ENCODE data around the gene GHR.

GHR gene

DNA sequence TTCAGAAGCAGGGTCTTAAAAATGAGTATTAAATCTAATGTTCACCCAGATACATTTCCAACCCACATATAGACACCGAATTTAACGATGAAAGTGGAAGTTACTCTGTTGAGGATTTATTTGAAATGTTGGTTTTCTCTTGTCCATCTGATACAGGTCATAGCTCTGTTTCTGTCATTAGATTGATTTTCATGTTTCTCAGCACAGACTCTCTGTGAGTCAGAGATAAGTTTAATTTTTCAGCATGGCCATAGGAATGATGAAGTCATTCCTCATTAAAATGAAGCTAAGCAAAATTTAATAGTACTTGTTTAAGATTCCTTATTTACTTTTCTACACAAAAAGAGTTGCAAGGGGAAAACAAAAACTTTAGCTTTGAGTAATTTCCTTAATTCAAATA, 38.8 kb downstream of the GHR start:
- no peak overlapping the region for H3K27ac ChIP-seq (ENCODE audit: low read depth, low read length)
- H3K4me3 ChIP-seq (ENCODE audit: low read length): no peak overlapping the region
- H3K9me3 ChIP-seq (ENCODE audit: insufficient read depth, low read depth, low read length): no peaks in the 10 kb centered on the region
- no peaks in the 10 kb centered on the region for H3K4me1 ChIP-seq (ENCODE audit: insufficient read depth, low read length)
- no peaks in the 10 kb centered on the region for H3K27me3 ChIP-seq (ENCODE audit: insufficient read depth, low read length)
- no peak overlapping the region for H3K9ac ChIP-seq (ENCODE audit: low read depth, low read length)
- WGBS: 88% methylated on average over 1 of the region's 2 CpGs
- H3K36me3 ChIP-seq (ENCODE audit: insufficient read depth, low read length): no peaks in the 10 kb centered on the region

DNA sequence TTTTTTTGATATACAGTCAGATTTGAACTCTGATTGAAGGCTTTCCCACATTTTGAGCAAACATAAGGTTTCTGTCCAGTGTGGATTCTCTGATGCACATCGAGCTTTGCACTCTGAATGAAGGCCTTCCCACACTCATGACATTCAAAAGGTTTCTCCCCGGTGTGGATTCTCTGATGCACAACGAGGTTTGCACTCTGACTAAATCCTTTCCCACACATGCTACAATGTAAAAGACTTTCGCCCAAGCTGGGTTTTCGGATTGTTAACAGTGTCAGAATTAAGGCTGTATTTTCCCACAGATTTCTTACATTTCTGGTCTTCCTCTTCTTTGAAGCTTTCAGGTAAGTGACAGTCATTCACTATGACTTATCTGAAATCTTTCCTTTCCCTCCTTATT, 44.3 kb downstream of the GHR start:
- no peaks in the 10 kb centered on the region for H3K36me3 ChIP-seq (ENCODE audit: insufficient read depth, low read length)
- H3K27me3 ChIP-seq (ENCODE audit: insufficient read depth, low read length): no peaks in the 10 kb centered on the region
- WGBS: 95% methylated on average over 5 of the region's 5 CpGs
- H3K27ac ChIP-seq (ENCODE audit: low read depth, low read length): no peak overlapping the region
- H3K9me3 ChIP-seq (ENCODE audit: insufficient read depth, low read depth, low read length): no peaks in the 10 kb centered on the region
- no peak overlapping the region for H3K9ac ChIP-seq (ENCODE audit: low read depth, low read length)
- H3K4me1 ChIP-seq (ENCODE audit: insufficient read depth, low read length): no peaks in the 10 kb centered on the region
- no peak overlapping the region for H3K4me3 ChIP-seq (ENCODE audit: low read length)

- H3K36me3 ChIP-seq (ENCODE audit: insufficient read depth, low read length): no peaks in the 10 kb centered on the region
- H3K9ac ChIP-seq (ENCODE audit: low read depth, low read length): no peak overlapping the region
- H3K27ac ChIP-seq (ENCODE audit: low read depth, low read length): no peak overlapping the region
- no peaks in the 10 kb centered on the region for H3K4me1 ChIP-seq (ENCODE audit: insufficient read depth, low read length)
- H3K9me3 ChIP-seq (ENCODE audit: insufficient read depth, low read depth, low read length): no peaks in the 10 kb centered on the region
- WGBS: 91% methylated on average over 8 of the region's 8 CpGs
- no peaks in the 10 kb centered on the region for H3K27me3 ChIP-seq (ENCODE audit: insufficient read depth, low read length)
- H3K4me3 ChIP-seq (ENCODE audit: low read length): no peak overlapping the region
These were observed 44.8 kb downstream of the GHR start for GRCh38 chr5:42467981-42468524.

- 95% methylated on average over 4 of the region's 5 CpGs for WGBS
- no peak overlapping the region for H3K4me3 ChIP-seq (ENCODE audit: low read length)
- peaks cover 15% of the 10 kb centered on the region for H3K9me3 ChIP-seq (ENCODE audit: insufficient read depth, low read depth, low read length)
- H3K27ac ChIP-seq (ENCODE audit: low read depth, low read length): no peak overlapping the region
- no peak overlapping the region for H3K9ac ChIP-seq (ENCODE audit: low read depth, low read length)
- no peaks in the 10 kb centered on the region for H3K27me3 ChIP-seq (ENCODE audit: insufficient read depth, low read length)
- H3K36me3 ChIP-seq (ENCODE audit: insufficient read depth, low read length): no peaks in the 10 kb centered on the region
- no peaks in the 10 kb centered on the region for H3K4me1 ChIP-seq (ENCODE audit: insufficient read depth, low read length)
These were observed 60.4 kb downstream of the GHR start for GRCh38 chr5:42483472-42484154.

DNA sequence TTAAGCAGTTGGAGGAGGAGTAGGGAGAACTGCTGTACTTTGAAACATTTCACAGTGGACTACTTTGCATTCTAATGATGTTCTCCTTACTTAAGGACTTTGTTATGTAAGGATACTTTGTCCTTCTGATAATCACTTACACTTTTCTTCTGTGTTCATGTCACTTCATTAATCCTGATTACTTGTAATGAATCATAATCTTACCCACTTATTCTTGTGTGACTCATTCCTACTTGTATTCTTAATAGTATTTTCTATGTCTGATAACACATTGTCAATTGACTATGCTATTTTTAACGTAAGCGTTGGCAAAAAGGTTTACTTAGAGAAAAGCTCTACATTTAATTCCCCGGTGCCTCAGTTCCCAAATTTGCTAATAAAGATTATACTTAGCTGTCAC, 63.8 kb downstream of the GHR start:
- Histone ChIP-seq H3K4me1 (ENCODE audit: insufficient read depth, low read length) (no peaks in the 10 kb centered on the region), H3K4me3 (ENCODE audit: low read length) (no peak overlapping the region), H3K9me3 (ENCODE audit: insufficient read depth, low read depth, low read length) (peaks cover 15% of the 10 kb centered on the region), H3K27ac (ENCODE audit: low read depth, low read length) (no peak overlapping the region), H3K9ac (ENCODE audit: low read depth, low read length) (no peak overlapping the region), H3K27me3 (ENCODE audit: insufficient read depth, low read length) (no peaks in the 10 kb centered on the region), H3K36me3 (ENCODE audit: insufficient read depth, low read length) (no peaks in the 10 kb centered on the region)
- 100% methylated on average over 3 of the region's 3 CpGs for WGBS

GRCh38 chr5:42487821-42488220, 64.6 kb downstream of the GHR start:
- H3K9me3 ChIP-seq (ENCODE audit: insufficient read depth, low read depth, low read length): peaks cover 12% of the 10 kb centered on the region
- H3K36me3 ChIP-seq (ENCODE audit: insufficient read depth, low read length): no peaks in the 10 kb centered on the region
- H3K27me3 ChIP-seq (ENCODE audit: insufficient read depth, low read length): no peaks in the 10 kb centered on the region
- H3K9ac ChIP-seq (ENCODE audit: low read depth, low read length): no peak overlapping the region
- H3K4me3 ChIP-seq (ENCODE audit: low read length): no peak overlapping the region
- H3K4me1 ChIP-seq (ENCODE audit: insufficient read depth, low read length): no peaks in the 10 kb centered on the region
- no peak overlapping the region for H3K27ac ChIP-seq (ENCODE audit: low read depth, low read length)

DNA sequence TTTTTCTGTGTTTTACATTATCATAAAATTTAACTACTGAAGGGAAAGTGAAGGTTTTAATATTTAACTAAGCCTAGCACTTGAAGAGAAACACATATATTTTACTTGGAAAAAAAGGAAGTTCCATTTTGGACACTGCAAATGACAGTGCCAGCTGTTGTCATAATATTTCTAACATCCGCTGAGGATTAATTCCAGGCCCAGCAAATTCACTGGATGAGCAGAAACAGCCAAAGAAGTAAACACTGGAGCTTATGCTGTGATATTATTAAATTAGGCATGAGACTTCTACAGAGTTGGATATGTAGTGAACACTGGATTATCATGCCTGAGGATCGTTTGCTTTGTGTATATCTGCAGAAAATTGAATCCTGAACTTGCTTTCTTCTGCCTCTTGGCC, 67.6 kb downstream of the GHR start:
- 93% methylated on average over 2 of the region's 2 CpGs for WGBS
- H3K9ac ChIP-seq (ENCODE audit: low read depth, low read length): no peak overlapping the region
- no peak overlapping the region for H3K4me3 ChIP-seq (ENCODE audit: low read length)
- no peak overlapping the region for H3K27ac ChIP-seq (ENCODE audit: low read depth, low read length)
- no peaks in the 10 kb centered on the region for H3K27me3 ChIP-seq (ENCODE audit: insufficient read depth, low read length)
- H3K9me3 ChIP-seq (ENCODE audit: insufficient read depth, low read depth, low read length): no peaks in the 10 kb centered on the region
- H3K4me1 ChIP-seq (ENCODE audit: insufficient read depth, low read length): 0 out of 2 replicates have a peak, but pooled peaks cover under 1% of the 10 kb centered on the region
- no peaks in the 10 kb centered on the region for H3K36me3 ChIP-seq (ENCODE audit: insufficient read depth, low read length)

DNA sequence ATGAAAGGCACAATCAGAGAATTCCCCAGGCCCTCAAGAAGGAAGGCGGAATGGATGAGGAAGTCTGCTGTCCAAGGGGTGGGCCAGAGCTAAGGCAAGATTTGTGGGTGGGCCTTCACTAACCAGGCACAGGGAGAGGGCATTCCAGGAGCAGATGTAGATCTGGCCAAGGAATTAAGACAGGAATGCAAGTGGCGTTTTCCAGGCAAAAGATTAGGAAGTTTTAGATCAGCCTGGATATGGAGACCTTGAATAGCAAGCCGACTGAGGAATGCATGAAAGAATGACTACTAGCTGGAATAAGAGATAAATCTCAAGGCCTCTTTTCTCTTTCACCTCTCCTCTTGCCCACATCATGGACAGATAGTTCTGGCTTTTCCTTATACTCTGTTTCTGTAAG, 68.5 kb downstream of the GHR start:
- no peaks in the 10 kb centered on the region for H3K36me3 ChIP-seq (ENCODE audit: insufficient read depth, low read length)
- H3K9ac ChIP-seq (ENCODE audit: low read depth, low read length): no peak overlapping the region
- 0 out of 2 replicates have a peak, but pooled peaks cover 9% of the 10 kb centered on the region for H3K4me1 ChIP-seq (ENCODE audit: insufficient read depth, low read length)
- no peak overlapping the region for H3K27ac ChIP-seq (ENCODE audit: low read depth, low read length)
- WGBS: 89% methylated on average over 3 of the region's 3 CpGs
- H3K27me3 ChIP-seq (ENCODE audit: insufficient read depth, low read length): no peaks in the 10 kb centered on the region
- H3K4me3 ChIP-seq (ENCODE audit: low read length): no peak overlapping the region
- H3K9me3 ChIP-seq (ENCODE audit: insufficient read depth, low read depth, low read length): no peaks in the 10 kb centered on the region

DNA sequence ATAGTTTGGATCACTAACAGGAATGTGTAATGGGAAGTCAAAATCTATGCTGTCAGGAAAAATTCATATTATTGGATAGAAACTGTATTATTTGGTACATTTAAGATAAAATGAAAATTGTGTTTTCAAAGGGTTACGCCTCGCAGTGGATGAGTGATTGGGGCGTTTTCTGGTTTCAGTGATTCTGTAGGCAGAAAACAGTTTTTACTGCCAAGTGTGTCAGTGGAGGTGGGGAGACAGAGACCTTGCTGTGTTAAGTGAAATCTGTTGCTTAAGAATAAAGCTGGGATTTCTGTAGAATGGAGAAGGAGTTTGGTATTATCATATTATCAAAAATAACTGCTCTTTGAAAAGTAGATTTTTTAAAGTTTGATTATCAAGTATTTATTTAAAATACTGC, 69.7 kb downstream of the GHR start:
- 92% methylated on average over 3 of the region's 3 CpGs for WGBS
- Histone ChIP-seq H3K27me3 (ENCODE audit: insufficient read depth, low read length) (no peaks in the 10 kb centered on the region), H3K36me3 (ENCODE audit: insufficient read depth, low read length) (no peaks in the 10 kb centered on the region), H3K4me3 (ENCODE audit: low read length) (no peak overlapping the region), H3K9me3 (ENCODE audit: insufficient read depth, low read depth, low read length) (no peaks in the 10 kb centered on the region), H3K27ac (ENCODE audit: low read depth, low read length) (no peak overlapping the region), H3K9ac (ENCODE audit: low read depth, low read length) (no peak overlapping the region), H3K4me1 (ENCODE audit: insufficient read depth, low read length) (peaks cover 21% of the 10 kb centered on the region; the same call in 1 of the 2 replicates)

GRCh38 chr5:42494414-42494813, 71.2 kb downstream of the GHR start:
- Histone ChIP-seq H3K9ac (ENCODE audit: low read depth, low read length) (no peak overlapping the region), H3K36me3 (ENCODE audit: insufficient read depth, low read length) (no peaks in the 10 kb centered on the region), H3K4me3 (ENCODE audit: low read length) (no peak overlapping the region), H3K4me1 (ENCODE audit: insufficient read depth, low read length) (peaks cover 25% of the 10 kb centered on the region; the same call in 1 of the 2 replicates), H3K27ac (ENCODE audit: low read depth, low read length) (no peak overlapping the region), H3K9me3 (ENCODE audit: insufficient read depth, low read depth, low read length) (no peaks in the 10 kb centered on the region), H3K27me3 (ENCODE audit: insufficient read depth, low read length) (no peaks in the 10 kb centered on the region)
- WGBS: 90% methylated on average over 3 of the region's 4 CpGs

GRCh38 chr5:42495914-42496313, 72.7 kb downstream of the GHR start:
- Histone ChIP-seq H3K36me3 (ENCODE audit: insufficient read depth, low read length) (no peaks in the 10 kb centered on the region), H3K9ac (ENCODE audit: low read depth, low read length) (no peak overlapping the region), H3K4me3 (ENCODE audit: low read length) (no peak overlapping the region), H3K9me3 (ENCODE audit: insufficient read depth, low read depth, low read length) (no peaks in the 10 kb centered on the region), H3K4me1 (ENCODE audit: insufficient read depth, low read length) (peaks cover 25% of the 10 kb centered on the region; the same call in 1 of the 2 replicates), H3K27me3 (ENCODE audit: insufficient read depth, low read length) (no peaks in the 10 kb centered on the region), H3K27ac (ENCODE audit: low read depth, low read length) (no peak overlapping the region)
- 93% methylated on average over 2 of the region's 2 CpGs for whole genome bisulfite sequencing
